HT-29 (cell line): Measurements from ENCODE around the gene TAF1. TPM values are rescaled to one million over a fixed set of nuclear protein-coding genes. Genes with fewer than 3 reads are reported as not detected.
"Not testable (repeated sequence)": the region's sequence is repeated elsewhere in the genome, so short reads cannot be mapped to it uniquely, and the experiment has no call there.

Source experiments
- DNase-seq: peaks from one replicate; pipeline ENCODE4 v3.0.0-alpha.2; 2015; ENCODE audit warnings: low spot score
- total RNA-seq: library from RNA; depleted of rRNA; stranded (reverse); fragments of >200 nt; shearing (Covaris generic); gene quantifications from 2 replicates; pipeline ENCODE4 v1.2.3, GENCODE V29; 2014; rRNA removed

Gene TAF1, protein sequence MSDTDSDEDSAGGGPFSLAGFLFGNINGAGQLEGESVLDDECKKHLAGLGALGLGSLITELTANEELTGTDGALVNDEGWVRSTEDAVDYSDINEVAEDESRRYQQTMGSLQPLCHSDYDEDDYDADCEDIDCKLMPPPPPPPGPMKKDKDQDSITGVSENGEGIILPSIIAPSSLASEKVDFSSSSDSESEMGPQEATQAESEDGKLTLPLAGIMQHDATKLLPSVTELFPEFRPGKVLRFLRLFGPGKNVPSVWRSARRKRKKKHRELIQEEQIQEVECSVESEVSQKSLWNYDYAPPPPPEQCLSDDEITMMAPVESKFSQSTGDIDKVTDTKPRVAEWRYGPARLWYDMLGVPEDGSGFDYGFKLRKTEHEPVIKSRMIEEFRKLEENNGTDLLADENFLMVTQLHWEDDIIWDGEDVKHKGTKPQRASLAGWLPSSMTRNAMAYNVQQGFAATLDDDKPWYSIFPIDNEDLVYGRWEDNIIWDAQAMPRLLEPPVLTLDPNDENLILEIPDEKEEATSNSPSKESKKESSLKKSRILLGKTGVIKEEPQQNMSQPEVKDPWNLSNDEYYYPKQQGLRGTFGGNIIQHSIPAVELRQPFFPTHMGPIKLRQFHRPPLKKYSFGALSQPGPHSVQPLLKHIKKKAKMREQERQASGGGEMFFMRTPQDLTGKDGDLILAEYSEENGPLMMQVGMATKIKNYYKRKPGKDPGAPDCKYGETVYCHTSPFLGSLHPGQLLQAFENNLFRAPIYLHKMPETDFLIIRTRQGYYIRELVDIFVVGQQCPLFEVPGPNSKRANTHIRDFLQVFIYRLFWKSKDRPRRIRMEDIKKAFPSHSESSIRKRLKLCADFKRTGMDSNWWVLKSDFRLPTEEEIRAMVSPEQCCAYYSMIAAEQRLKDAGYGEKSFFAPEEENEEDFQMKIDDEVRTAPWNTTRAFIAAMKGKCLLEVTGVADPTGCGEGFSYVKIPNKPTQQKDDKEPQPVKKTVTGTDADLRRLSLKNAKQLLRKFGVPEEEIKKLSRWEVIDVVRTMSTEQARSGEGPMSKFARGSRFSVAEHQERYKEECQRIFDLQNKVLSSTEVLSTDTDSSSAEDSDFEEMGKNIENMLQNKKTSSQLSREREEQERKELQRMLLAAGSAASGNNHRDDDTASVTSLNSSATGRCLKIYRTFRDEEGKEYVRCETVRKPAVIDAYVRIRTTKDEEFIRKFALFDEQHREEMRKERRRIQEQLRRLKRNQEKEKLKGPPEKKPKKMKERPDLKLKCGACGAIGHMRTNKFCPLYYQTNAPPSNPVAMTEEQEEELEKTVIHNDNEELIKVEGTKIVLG (N-terminal part only)
- total RNA-seq = 15.0 and 25.3 TPM in 2 replicates

DNA sequence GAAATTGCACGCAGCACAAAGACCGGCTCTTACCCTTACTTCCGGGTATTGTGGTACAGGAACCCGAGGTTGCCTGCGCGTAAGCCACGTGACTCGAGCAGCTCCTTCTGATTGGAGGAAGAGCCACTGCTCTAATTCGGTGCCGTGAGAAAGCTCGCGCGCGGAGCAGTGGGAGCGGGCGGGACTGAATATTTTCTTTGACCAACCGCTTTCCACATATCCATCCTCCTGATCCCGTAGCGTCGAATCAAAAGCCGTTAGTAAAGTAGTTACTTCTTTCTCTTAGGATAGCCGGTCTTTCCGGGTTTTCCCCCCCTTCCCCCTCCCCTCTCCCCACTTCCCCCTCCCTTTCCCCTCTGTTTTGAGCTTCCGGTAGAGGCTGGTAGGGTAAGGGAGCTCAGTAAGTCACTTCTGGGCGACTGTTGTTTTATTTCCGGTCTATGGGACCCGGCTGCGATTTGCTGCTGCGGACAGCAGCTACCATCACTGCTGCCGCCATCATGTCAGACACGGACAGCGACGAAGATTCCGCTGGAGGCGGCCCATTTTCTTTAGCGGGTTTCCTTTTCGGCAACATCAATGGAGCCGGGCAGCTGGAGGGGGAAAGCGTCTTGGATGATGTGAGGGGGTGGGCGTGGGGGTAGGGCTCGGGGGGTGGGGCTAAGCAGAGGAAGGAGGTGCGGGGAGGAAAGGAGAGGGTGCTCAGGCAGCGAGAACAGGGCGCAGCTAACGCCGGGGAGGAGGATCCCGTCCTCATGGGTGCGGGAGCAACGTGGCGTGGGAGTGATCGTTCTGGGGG, at the start of gene TAF1:
Gene TAF1, plus strand, starts transcription at position 483 of the 799 bp plus-strand sequence. Its CDS starts 18 bp downstream, at position 501.
- DNase-seq = peak; percentile 96

DNA sequence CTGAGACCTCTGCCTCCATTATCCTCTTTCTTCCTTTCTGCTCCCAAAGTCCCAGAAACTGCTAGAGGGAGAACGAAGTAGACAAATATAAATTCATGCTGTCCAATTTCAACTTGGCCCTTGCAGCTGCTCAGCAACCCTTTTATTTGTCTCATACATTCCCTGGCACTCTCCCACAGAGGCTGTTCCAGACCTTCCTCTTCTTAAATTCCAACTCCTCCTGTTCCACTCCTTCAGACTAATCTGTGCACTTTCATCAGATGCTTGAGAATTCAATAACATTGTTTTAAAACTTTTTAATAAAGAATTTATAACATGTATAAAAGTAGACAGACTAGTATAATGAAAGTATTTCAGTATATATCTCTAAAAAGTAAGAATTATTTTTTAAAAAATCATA, 49.2 kb upstream of the TAF1 start:
- not testable (repeated sequence) for DNase-seq

DNA sequence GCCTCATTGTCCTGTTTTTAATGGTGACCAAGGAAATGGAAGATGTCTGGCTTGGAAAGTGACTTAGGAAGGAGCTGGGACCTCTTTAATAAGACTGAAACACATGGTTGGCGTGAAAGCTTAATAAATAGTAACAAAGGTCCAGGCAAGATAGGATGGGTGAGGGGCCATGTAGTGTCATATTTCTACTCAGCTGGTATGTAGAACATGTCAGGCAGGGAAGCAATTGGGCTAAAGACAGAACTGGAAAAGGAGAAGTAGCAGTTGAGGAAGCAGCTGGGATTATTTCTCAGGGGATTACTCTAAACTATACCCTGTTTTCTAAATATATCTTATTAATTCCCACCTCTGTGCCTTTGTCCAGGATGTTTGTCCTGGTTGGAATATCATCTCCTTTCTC, 46.0 kb upstream of the TAF1 start:
- DNase-seq = no peak

DNA sequence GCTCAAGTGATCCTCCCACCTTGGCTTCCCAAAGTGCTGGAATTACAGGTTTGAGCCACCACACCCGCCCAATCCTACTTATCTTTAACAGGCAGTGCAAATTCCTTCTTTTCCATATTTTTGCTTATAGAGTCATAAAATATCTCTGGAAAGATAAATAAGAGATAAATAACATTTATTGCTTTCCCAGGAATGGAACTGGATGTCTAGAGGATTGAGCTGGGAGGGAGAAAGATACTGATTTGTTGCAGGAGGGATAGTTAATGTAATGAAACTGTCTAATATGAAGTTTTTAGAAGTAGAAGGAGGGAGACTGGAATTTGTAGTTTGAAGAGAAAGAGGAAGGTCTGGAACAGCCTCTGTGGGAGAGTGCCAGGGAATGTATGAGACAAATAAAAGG, 44.4 kb upstream of the TAF1 start:
- no peak for DNase-seq

DNA sequence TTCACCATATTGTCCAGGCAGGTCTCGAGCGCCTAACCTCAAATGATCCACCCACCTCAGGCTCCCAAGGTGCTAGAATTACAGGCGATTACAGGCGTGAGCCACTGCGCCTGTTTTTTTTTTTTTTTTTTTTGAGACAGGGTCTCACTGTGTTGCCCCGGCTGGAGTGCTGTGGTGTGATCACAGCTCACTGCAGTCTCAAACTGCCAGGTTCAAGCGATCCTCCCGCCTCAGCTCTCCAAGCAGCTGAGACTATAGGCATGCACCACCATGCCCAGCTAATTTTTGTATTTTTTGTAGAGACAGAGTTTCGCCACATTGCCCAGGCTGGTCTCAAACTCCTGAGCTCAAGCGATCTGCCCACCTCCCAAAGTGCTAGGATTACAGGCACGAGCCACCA, 41.7 kb upstream of the TAF1 start:
- DNase-seq = not testable (repeated sequence)

DNA sequence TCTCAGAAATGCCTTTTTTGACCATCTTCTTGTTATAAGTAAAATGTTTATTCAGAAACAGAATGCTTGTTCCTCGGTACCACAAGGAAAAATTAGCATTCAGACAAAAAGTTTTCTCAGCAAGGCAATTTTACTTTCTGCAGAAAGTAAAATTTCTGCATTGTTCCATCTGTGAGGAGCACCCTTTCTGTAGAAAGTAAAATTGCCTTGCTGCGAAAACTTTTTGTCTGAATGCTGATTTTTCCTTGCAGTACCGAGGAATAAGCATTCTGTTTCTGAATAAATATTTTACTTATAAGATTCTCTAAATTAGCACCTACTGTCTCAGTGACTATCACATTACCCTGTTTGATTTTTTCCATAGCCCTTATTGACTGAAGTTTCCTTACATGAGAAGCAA, 39.8 kb upstream of the TAF1 start:
- no peak for DNase-seq

DNA sequence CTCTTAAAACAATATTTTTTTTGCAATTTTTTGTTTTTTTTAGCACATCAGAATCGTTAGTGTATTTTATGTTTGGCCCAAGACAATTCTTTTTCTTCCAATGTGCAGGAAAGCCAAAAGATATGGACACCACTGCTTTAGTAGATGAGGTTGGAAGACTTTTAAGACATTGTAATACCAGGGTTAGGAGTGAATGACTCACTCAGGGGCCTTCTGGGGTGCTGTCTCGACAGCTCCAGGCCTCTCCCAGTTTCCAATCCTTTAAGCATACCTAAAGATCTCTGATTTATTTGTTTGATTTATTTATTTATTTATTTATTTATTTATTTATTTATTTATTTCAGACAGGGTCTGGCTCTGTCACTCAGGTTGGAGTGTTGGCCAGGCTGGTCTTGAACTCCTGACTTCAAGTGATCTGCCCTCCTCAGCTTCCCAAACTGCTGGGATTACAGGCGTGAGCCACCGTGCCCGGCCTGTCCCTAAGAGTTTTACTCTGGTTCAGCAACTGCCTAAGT, 16.9 kb upstream of the TAF1 start:
- DNase-seq = not testable (repeated sequence)

DNA sequence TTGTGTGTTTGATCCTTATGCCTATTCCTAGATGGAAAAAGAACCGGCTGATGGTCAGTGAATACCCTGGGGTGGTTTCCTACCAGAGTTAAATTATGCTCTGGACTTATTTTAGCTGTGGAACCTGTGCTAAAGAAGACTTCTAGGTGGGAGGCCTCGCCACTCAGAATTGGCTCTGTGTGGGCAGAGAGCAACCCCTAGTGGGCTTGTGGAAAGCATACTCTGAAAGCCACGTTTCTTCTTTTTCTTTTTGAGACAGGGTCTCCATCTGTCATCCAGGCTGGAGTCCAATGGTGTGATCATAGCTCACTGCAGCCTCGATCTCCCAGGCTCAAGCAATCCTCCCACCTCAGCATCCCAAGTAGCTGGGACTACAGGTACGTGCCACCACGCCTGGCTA, 16.3 kb upstream of the TAF1 start:
- DNase-seq = not testable (repeated sequence)

DNA sequence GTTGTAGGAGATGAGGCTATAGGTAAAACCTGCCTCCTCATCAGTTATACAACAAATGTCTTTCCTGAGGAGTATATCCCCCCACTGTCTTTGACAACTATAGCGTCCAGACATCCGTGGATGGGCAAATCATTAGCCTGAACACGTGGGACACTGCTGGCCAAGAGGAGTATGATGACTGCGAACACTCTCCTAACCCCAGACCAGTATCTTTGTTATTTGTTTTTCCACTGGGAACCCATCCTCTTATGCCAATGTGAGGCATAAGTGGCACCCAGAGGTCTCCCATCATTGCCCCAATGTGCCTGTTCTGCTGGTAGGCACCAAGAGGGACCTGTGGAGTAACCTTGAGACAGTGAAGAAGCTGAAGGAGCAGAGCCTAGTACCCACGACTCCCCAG, 13.7 kb upstream of the TAF1 start:
- not testable (repeated sequence) for DNase-seq

DNA sequence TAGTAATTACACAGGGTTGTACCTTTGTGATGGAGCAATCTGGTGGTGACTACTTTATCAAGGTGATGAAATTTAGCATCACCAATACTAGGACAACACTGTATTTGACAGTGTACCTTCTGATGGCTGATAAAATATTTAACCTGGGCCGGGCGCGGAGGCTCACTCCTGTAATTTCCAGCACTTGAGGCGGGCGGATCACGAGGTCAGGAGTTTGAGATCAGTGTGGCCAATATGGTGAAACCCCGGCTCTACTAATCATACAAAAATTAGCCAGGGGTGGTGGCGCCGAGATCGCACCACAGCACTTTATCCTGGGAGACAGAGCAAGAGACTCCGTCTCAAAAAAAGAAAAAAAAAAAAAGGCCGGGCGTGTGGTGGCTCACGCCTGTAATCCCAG, 1.9 kb upstream of the TAF1 start:
- no peak for DNase-seq

DNA sequence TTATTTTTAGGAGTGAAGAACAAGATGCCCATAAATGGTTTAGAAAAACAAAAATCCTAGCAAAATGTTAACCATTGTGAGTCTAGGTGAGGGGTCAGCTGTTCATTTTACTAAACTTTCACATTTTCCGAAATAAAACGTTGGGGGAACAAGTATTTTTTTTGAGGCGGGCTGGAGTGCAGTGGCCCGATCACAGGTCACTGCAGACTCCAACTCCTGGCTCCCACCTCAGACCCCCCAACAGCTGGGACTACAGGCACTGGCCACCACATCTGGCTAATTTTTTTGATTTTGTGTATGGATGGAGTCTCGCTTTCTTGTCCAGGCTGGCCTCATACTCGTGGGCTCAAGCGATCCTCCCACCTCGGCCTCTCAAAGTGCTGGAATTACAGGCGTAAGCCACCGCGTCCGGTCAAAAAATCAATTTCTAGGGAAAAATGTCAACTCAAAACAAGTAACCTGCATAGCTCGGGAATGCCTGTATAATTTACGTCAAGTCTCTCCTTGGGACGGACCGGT, 742 bp upstream of the TAF1 start:
- peak; percentile 5 for DNase-seq

DNA sequence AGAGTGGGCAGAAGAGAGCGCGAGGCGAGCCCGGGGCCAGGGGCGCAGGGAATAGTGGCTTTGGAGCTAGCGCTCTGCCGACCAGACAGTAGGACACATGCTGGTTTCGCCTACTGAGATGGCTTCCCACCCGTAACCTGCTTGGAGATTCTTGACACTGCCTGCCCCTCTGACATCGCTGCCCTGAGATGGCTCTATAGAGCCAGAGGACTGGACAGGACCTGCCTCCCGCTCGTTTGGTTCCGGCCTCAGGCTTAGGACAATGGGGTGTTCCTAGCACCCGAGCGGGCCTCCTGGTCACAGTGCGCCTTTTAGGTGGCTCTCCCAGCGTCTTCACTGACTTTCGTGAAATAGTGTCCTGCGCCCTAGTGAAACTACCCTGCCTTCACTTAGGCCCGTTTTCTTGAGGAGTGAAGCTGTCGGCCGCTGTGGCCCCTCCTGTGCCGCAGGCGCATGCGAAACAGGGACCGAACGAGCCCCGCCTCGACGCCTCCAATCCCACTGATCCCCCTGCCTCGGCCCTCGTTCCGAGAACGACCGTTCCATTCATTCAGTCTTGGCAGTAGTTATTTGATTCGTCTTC, 608 bp downstream of the TAF1 start:
- peak; percentile 31 for DNase-seq

DNA sequence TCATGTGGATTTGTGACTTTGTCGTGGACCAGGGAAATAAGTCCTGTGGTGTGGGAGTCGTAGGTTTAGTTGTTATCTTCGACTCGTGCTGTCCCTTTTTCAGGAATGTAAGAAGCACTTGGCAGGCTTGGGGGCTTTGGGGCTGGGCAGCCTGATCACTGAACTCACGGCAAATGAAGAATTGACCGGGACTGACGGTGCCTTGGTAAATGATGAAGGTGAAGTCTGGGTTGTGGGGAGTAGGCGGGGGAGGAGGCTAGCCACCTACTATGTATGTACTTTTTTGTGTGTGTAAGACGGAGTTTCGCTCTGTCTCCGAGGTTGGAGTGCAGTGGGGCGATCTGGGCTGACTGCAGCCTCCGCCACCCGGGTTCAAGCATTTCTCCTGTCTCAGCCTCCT, 1.2 kb downstream of the TAF1 start:
- DNase-seq = peak; percentile 31

DNA sequence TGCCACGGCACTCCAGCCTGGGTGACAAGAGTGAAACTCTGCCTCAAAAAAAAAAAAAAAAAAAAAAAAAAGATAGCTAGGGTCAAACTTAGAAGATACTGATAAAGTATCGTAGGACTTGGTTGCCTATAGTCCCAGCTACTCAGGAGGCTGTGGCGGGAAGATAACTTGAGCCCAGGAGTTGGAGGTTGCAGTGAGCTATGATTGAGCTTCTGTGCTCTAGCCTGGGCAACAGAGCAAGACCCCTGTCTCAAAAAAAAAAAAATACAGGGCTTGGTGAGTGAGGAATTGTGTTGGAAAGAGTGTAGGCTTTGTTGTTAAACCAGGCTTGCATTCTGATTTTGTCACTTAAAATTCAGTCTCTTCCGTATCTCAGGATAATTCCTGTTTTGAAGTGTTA, 6.2 kb downstream of the TAF1 start:
- no peak for DNase-seq

DNA sequence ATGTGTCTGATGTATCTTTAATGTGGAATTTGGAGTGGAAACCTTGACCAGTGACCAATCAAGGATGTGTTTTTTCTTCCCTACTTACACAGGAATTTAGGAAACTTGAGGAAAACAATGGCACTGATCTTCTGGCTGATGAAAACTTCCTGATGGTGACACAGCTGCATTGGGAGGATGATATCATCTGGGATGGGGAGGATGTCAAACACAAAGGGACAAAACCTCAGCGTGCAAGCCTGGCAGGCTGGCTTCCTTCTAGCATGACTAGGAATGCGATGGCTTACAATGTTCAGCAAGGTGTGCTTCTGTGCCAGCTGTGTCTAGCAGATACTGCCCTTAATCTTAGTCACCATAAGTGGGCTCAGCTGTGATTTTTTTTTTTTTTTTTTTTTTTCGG, 12.6 kb downstream of the TAF1 start:
- DNase-seq = no peak

DNA sequence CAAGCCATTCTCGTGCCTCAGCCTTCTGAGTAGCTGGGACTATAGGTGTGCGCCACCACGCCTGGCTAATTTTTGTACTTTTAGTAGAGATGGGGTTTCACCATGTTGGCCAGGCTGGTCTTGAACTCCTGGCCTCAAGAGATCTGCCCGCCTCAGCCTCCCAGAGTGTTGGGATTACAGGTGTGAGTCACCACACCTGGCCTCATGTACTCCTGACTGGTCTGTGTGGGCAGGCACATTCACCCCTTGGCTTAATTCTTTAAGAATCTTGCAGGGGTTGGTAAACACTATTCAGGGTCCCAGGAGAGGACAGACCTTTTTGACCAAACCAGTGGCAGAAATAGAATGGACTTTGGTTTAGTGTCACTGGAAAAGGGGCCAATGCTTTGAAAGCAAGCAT, 25.6 kb downstream of the TAF1 start:
- DNase-seq = not testable (repeated sequence)

DNA sequence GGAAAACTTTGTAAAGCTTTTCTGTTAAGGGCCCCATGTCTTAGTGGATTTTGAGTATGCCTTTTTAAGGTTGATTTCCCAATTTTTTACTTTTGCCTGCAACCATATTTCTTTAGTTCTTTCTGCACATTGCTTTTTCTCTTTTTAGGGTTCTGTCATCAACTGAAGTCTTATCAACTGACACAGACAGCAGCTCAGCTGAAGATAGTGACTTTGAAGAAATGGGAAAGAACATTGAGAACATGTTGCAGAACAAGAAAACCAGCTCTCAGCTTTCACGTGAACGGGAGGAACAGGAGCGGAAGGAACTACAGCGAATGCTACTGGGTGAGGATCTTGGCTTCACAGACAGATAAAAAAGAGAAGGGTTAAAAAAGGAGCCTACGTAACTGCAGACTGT, 27.8 kb downstream of the TAF1 start:
- no peak for DNase-seq

DNA sequence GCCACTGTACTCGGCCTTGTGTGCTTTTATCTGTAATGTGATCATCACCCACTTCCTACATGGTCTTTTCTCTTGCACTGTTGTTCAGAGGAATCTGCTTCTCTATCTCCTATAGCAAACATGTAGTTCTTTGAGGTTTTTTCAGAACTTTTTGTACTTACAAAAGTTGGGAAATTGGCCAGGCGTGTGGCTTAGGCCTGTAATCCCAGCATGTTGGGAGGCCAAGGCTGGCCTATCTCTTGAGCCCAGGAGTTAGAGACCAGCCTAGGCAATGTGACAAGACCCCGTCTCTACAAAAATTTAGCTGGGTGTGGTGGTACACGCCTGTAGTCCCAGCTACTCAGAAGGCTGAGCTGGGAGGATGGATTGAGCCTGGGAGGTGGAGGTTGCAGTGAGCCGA, 30.4 kb downstream of the TAF1 start:
- no peak for DNase-seq

DNA sequence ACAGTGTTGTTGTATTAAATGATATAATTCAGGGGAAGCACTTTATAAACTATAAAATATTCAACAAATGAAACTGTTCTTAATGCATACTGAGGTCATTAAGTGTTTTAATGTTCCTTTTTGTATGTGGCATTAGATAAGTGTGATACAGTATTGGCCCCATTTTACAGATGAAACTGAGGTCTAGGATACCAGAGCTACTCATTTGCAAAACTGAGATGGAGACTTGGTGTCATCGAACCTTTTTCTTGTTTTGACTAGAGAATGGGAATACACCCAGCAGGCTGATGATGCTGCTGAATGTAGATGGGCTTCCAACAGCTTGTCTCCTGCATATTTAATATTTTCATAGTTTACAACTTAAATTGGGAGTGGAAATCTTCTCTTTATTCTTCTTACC, 34.6 kb downstream of the TAF1 start:
- no peak for DNase-seq

DNA sequence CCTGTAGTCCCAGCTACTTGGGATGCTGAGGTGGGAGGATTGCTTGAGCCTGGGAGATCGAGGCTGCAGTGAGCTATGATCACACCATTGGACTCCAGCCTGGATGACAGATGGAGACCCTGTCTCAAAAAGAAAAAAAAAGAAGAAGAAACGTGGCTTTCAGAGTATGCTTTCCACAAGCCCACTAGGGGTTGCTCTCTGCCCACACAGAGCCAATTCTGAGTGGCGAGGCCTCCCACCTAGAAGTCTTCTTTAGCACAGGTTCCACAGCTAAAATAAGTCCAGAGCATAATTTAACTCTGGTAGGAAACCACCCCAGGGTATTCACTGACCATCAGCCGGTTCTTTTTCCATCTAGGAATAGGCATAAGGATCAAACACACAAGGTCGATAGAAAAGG, 50.1 kb downstream of the TAF1 start:
- DNase-seq = not testable (repeated sequence)
